ENCODE data around the gene LRRN2.

- no peak for TF ChIP-seq ZNF274 (IDR thresholded peaks at IDR 0.05; ENCODE audit: low read depth, low read length)
- TF ChIP-seq YY1 (IDR thresholded peaks at IDR 0.05; ENCODE audit: insufficient read depth, insufficient read length), result no peak
These were observed 28.8 kb upstream of the LRRN2 start for GRCh38 chr1:204714194-204714860.

All from NT2/D1 (cell line).